Cardiac fibroblast (primary cell): ENCODE measurements around the gene CDC123.

Source experiments
- DNase-seq, 2 donors: peaks; one replicate each; pipeline versions ENCODE4 v3.0.0 to v3.0.0-alpha.2; 2010; ENCODE audit warnings: low read depth in 2 of 2
- H3K4me3 ChIP-seq, 2 donors: replicated peaks in 1 of 2; 1 replicate in 1 of 2; 2 replicates in 1 of 2; pipeline ENCODE4 v1.5.1; 2011; ENCODE audit warnings: low read depth in 2 of 2, low read length in 2 of 2, mild to moderate bottlenecking in 2 of 2, moderate library complexity in 1 of 2
- CTCF ChIP-seq: IDR thresholded peaks from one replicate; pipeline ENCODE4 v1.5.1; 2011; ENCODE audit warnings: low read depth, mild to moderate bottlenecking, low read length, inconsistent platforms

The CDC123 gene

GRCh38 chr10:12189426-12189825 lies 6.6 kb upstream of the CDC123 start:
- no peak overlapping the region for H3K4me3 ChIP-seq
- no peak for TF ChIP-seq CTCF
- DNase-seq, result no peak

- no peak for TF ChIP-seq CTCF
- DNase-seq, result peak; percentile 15 to 41
- H3K4me3 ChIP-seq, result no peak overlapping the region
Observed at GRCh38 chr10:12191715-12192114, 4.3 kb upstream of the CDC123 start.

- TF ChIP-seq CTCF, result no peak
- DNase-seq, result peak; percentile 63 to 66
Observed at GRCh38 chr10:12193193-12193592, 2.8 kb upstream of the CDC123 start.

GRCh38 chr10:12194752-12195271 lies 1.2 kb upstream of the CDC123 start:
- peak; percentile 46 to 58 for DNase-seq
- no peak for TF ChIP-seq CTCF
- H3K4me3 ChIP-seq, result peak overlapping the region; percentile 94 to 97

More at GRCh38 chr10:12193193-12193592, 2.8 kb upstream of the CDC123 start:
- H3K4me3 ChIP-seq, result no peak overlapping the region

GRCh38 chr10:12195281-12195602 lies 746 bp upstream of the CDC123 start:
- peak overlapping the region; percentile 94 to 97 for H3K4me3 ChIP-seq
- no peak for TF ChIP-seq CTCF
- DNase-seq, result no peak

GRCh38 chr10:12196531-12197211 lies 683 bp downstream of the CDC123 start:
- H3K4me3 ChIP-seq, result peak overlapping the region; percentile 94 to 97
- TF ChIP-seq CTCF, result no peak
- DNase-seq, result no peak

- no peak for DNase-seq
- no peak for TF ChIP-seq CTCF
- H3K4me3 ChIP-seq, result no peak overlapping the region
Observed at GRCh38 chr10:12198156-12198555, 2.2 kb downstream of the CDC123 start.
